Right atrium auricular region (tissue), 2 donors: ENCODE measurements around the gene OSBPL2. TPM values are rescaled to one million over a fixed set of nuclear protein-coding genes. Genes with fewer than 3 reads are reported as not detected.
A peak's percentile ranks its signal among the peaks of the same experiment; 100 is the strongest.

Experiments used
- DNase-seq: peaks from one replicate; pipeline ENCODE4 v3.0.0-alpha.2; 2019; ENCODE audit warnings: low spot score
- H3K27ac ChIP-seq, 2 donors: fragments of 200-600 bp; sonication (generic); 1 replicate in 1 of 2; 2 replicates in 1 of 2; pipeline ENCODE4 v1.5.1; 2016 to 2019
- H3K27me3 ChIP-seq, 2 donors: fragments of 200-600 bp; sonication (generic); one replicate each; pipeline versions ENCODE4 v1.5.1 to v1.6.0; 2017 to 2019
- H3K36me3 ChIP-seq: fragments of 200-600 bp; sonication (generic); one replicate; pipeline ENCODE4 v1.5.1; 2016
- H3K4me1 ChIP-seq, 2 donors: fragments of 200-600 bp; sonication (generic); one replicate each; pipeline versions ENCODE4 v1.5.1 to v1.6.0; 2017 to 2019
- H3K4me3 ChIP-seq, 2 donors: fragments of 200-600 bp; sonication (generic); 1 replicate in 1 of 2; 2 replicates in 1 of 2; pipeline ENCODE4 v1.5.1; 2017 to 2019; ENCODE audit warnings: mild to moderate bottlenecking in 1 of 2, moderate library complexity in 1 of 2
- H3K9me3 ChIP-seq, 2 donors: fragments of 200-600 bp; sonication (generic); one replicate each; pipeline ENCODE4 v1.5.1; 2019
- total RNA-seq, 2 donors: library from RNA; depleted of rRNA; stranded (reverse); fragments of >200 nt; gene quantifications; one replicate each; pipeline ENCODE4 v1.1.0, GENCODE V29; 2016
- TF ChIP-seq, protein P1 (sequence below), 2 donors: fragments of 200-600 bp; sonication (generic); IDR thresholded peaks; one replicate each; pipeline ENCODE4 v1.5.1; 2019; ENCODE audit warnings: antibody characterized with exemption in 2 of 2

The OSBPL2 gene
- total RNA-seq, 2 donors from 2014 or later: 27.2 to 29.6 TPM

DNA sequence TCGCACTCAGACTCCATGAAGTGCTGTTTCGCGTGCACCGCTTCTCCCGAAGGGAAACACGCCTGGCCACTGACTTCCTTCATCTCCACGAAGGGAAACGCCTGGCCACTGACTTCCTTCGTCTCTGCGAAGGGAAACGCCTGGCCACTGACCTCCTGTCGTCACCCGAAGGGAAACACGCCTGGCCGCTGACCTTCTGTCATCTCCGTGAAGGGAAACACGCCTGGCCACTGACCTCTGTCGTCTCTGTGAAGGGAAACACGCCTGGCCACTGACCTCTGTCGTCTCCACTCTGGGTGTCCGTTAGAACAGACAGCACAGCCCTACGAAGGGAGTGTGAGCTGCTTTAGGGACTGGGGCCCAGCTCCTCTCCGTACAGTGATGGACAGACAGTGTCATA is 47.4 kb downstream of the OSBPL2 start:
- peak; percentile 63 for DNase-seq
- peaks cover 62% of the 10 kb centered on the region for H3K36me3 ChIP-seq
- H3K27me3 ChIP-seq: no peaks in the 10 kb centered on the region
- H3K27ac ChIP-seq: peak overlapping the region; percentile 78 to 89
- no peak overlapping the region for H3K4me3 ChIP-seq
- H3K9me3 ChIP-seq: no peaks in the 10 kb centered on the region
- H3K4me1 ChIP-seq: peaks cover 0 to 45% of the 10 kb centered on the region in 2 donors
- TF ChIP-seq, protein P1, sequence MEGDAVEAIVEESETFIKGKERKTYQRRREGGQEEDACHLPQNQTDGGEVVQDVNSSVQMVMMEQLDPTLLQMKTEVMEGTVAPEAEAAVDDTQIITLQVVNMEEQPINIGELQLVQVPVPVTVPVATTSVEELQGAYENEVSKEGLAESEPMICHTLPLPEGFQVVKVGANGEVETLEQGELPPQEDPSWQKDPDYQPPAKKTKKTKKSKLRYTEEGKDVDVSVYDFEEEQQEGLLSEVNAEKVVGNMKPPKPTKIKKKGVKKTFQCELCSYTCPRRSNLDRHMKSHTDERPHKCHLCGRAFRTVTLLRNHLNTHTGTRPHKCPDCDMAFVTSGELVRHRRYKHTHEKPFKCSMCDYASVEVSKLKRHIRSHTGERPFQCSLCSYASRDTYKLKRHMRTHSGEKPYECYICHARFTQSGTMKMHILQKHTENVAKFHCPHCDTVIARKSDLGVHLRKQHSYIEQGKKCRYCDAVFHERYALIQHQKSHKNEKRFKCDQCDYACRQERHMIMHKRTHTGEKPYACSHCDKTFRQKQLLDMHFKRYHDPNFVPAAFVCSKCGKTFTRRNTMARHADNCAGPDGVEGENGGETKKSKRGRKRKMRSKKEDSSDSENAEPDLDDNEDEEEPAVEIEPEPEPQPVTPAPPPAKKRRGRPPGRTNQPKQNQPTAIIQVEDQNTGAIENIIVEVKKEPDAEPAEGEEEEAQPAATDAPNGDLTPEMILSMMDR (IDR thresholded peaks at IDR 0.05): no peak

DNA sequence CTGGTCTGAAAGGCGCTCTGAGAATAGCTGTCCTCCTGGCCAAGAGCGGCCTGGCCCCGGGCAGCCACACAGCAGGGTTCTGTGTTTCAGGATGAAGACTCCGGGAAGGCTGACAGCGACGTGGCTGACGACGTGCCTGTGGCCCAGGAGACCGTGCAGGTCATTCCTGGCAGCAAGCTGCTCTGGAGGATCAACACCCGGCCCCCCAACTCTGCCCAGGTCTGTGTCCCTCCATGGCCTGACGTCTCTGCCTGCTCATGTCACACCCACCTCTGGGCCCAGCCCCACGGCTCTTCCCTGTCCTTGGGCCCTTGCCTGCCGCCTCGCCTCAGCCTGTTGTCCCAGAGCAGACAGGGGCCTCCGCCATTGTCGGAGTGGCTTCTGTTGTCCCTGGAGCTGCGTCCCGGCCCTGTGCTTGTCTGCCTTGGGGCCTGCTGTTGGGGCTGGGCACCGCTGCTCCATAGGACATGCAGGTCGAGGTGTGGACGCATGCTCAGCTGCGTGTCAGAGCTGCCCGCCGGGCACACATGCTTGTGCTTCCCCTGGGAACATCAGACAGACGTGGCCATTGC is 48.3 kb downstream of the OSBPL2 start:
- Histone ChIP-seq H3K4me3 (no peak overlapping the region), H3K27me3 (no peaks in the 10 kb centered on the region), H3K9me3 (no peaks in the 10 kb centered on the region), H3K4me1 (peaks cover 0 to 45% of the 10 kb centered on the region in 2 donors), H3K27ac (peak overlapping the region; percentile 78 to 89), H3K36me3 (peaks cover 62% of the 10 kb centered on the region)
- TF ChIP-seq, protein P1 (IDR thresholded peaks at IDR 0.05): no peak
- no peak for DNase-seq

DNA sequence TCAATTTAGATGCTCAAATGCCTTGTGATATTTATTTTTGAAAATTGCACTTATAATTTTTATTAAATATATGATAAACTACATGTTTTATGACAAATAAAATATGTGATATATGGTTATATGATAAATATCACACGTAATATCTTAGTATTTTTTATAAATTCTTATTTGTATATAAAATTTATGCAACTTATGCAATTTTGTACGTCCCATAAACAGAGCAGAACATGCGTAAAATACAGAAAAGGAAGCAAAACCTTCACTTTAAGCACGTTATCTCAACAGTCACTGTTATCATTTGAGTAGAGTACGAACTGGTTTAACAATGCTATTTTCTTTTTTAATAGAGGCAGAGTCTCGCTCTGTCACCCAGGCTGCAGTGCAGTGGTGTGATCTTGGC is 48.8 kb downstream of the OSBPL2 start:
- TF ChIP-seq, protein P1 (IDR thresholded peaks at IDR 0.05): no peak
- no peaks in the 10 kb centered on the region for H3K9me3 ChIP-seq
- H3K4me1 ChIP-seq: peaks cover 0 to 45% of the 10 kb centered on the region in 2 donors
- peak overlapping the region; percentile 78 to 89 for H3K27ac ChIP-seq
- DNase-seq: no peak
- H3K27me3 ChIP-seq: no peaks in the 10 kb centered on the region
- peaks cover 62% of the 10 kb centered on the region for H3K36me3 ChIP-seq
- no peak overlapping the region for H3K4me3 ChIP-seq

GRCh38 chr20:62287759-62288534 is 49.6 kb downstream of the OSBPL2 start:
- DNase-seq: no peak
- peak overlapping the region; percentile 78 to 89 for H3K27ac ChIP-seq

DNA sequence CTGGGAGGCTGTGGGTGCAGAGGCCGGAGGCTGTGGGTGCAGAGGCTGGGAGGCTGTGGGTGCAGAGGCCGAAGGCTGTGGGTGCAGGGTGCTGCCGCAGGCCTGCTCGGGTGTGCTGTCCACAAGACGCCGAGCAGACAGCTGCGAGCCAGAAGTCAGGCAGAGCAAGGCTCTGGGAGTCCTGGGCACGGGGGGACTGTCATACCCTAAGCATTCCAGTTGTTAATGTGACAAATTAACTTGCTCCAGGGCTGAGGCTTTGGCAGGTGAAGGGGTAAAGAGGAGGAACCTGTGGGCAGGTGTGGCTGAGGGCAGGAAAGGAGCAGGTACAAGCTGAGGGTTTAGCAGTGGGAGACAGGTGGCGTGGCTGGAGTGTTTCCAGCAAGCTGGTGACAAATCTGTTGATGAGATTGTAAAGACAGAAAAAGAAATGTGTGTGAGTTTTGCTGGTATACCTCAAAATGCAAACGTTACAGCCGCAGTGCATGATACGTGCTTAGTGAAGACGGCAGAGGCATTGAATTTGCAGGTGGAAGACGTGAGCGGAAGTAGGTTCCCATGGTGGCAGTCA is 50.3 kb downstream of the OSBPL2 start:
- TF ChIP-seq, protein P1 (IDR thresholded peaks at IDR 0.05): no peak
- Histone ChIP-seq H3K27ac (no peak overlapping the region), H3K36me3 (peaks cover 63% of the 10 kb centered on the region), H3K27me3 (no peaks in the 10 kb centered on the region), H3K9me3 (no peaks in the 10 kb centered on the region), H3K4me3 (no peak overlapping the region), H3K4me1 (peaks cover 0 to 31% of the 10 kb centered on the region in 2 donors)
- no peak for DNase-seq

More at GRCh38 chr20:62287759-62288534, 49.6 kb downstream of the OSBPL2 start:
- Histone ChIP-seq H3K27me3 (no peaks in the 10 kb centered on the region), H3K4me3 (no peak overlapping the region), H3K9me3 (no peaks in the 10 kb centered on the region), H3K4me1 (peaks cover 0 to 38% of the 10 kb centered on the region in 2 donors), H3K36me3 (peaks cover 63% of the 10 kb centered on the region)
- TF ChIP-seq, protein P1 (IDR thresholded peaks at IDR 0.05): no peak
